A673 (cell line): ENCODE results near the gene ABCA13.

ENCODE experiments used
- CTCF ChIP-seq: fragments of 300-800, 200-600 bp; sonication (generic); conservative IDR thresholded peaks from 2 replicates; pipeline ENCODE4 v1.5.1; 2017; ENCODE audit warnings: low read depth, mild to moderate bottlenecking, antibody characterized with exemption, low read length, moderate library complexity, mixed read lengths
- EZH2 ChIP-seq: fragments of 200-600 bp; sonication (generic); IDR thresholded peaks from 2 replicates; pipeline ENCODE4 v1.6.1; 2017; ENCODE audit warnings: borderline replicate concordance, low read depth, mild to moderate bottlenecking, mixed read lengths, antibody characterized with exemption, low read length; ENCODE audit not compliant: poor library complexity, severe bottlenecking

DNA sequence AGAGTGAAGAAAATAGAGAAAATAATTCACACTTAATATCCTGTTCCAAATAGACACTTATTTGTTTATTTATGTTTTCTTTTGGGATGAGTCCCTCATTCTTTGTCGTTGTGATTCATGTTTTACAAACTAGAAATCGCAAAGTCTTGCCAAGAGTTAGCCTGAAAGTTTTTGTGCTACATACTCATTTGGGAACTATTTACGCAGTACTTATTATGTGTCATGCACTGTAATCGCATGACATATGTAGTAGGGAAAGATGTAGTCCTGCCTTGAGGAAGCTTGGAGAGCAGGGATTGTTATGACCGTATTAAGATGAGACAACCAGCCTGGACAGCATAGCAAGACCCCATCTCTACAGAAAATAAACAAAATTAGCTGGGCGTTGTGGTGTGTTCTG lies 189.3 kb downstream of the ABCA13 start:
- no peak for TF ChIP-seq CTCF
- no peak for TF ChIP-seq EZH2
